GM12891 (cell line): ENCODE data around the gene HIC1.
A peak's percentile ranks its signal among the peaks of the same experiment; 100 is the strongest.

Experiments used
- PAX5 ChIP-seq: IDR thresholded peaks from 2 replicates; pipeline ENCODE4 v1.6.1; 2011; ENCODE audit warnings: low read length, moderate library complexity, mild to moderate bottlenecking; ENCODE audit not compliant: insufficient read depth, severe bottlenecking
- POLR2A ChIP-seq: IDR thresholded peaks from 2 replicates; pipeline ENCODE4 v1.6.1; 2011; ENCODE audit warnings: low read depth, low read length, control low read depth
- POLR2AphosphoS5 ChIP-seq: IDR thresholded peaks from 2 replicates; pipeline ENCODE4 v1.6.1; 2011; ENCODE audit warnings: low read depth, low read length, control low read depth
- POU2F2 ChIP-seq: IDR thresholded peaks from 2 replicates; pipeline ENCODE4 v1.6.1; 2011; ENCODE audit warnings: low read depth, mild to moderate bottlenecking, control low read depth, low read length, moderate library complexity
- TAF1 ChIP-seq: IDR thresholded peaks from 2 replicates; pipeline ENCODE4 v1.6.1; 2011; ENCODE audit warnings: low read depth, low read length, control low read depth

- TF ChIP-seq POLR2A (0 out of 2 replicates have a peak, but pooled peaks have one; percentile 3), POLR2AphosphoS5 (no peak), POU2F2 (no peak), PAX5 (no peak), TAF1 (no peak)
These were observed 716 bp upstream of the HIC1 start for GRCh38 chr17:2054262-2054511.
